Smooth muscle cell (in vitro differentiated cells): Measurements from ENCODE around the gene CFAP45. TPM values are rescaled to one million over a fixed set of nuclear protein-coding genes. Genes with fewer than 3 reads are reported as not detected.

Experiments
- DNase-seq: peaks from one replicate; lab custom pipeline; 2025; ENCODE audit not compliant: unreplicated experiment; lab: John Stamatoyannopoulos, UW
- H2AFZ ChIP-seq: fragments of 200-600 bp; sonication (generic); 2 replicates; pipeline ENCODE4 v1.6.0; 2016; ENCODE audit warnings: antibody characterized with exemption, low read depth, mild to moderate bottlenecking
- H3F3A ChIP-seq: fragments of 200-600 bp; sonication (generic); 2 replicates; pipeline ENCODE4 v1.6.0; 2017; ENCODE audit warnings: antibody characterized with exemption, low read depth
- H3K27ac ChIP-seq: fragments of 200-600 bp; sonication (generic); 2 replicates; pipeline ENCODE4 v1.5.1; 2016; ENCODE audit warnings: low read depth, mild to moderate bottlenecking
- H3K27me3 ChIP-seq: fragments of 200-600 bp; sonication (generic); 2 replicates; pipeline ENCODE4 v1.6.1; 2016; ENCODE audit warnings: low read depth, mild to moderate bottlenecking
- H3K36me3 ChIP-seq: fragments of 200-600 bp; sonication (generic); 2 replicates; pipeline ENCODE4 v1.5.1; 2016; ENCODE audit warnings: low read depth
- H3K4me1 ChIP-seq: fragments of 200-600 bp; sonication (generic); 2 replicates; pipeline ENCODE4 v1.5.1; 2016; ENCODE audit warnings: low read depth
- H3K4me2 ChIP-seq: fragments of 200-600 bp; sonication (generic); 2 replicates; pipeline ENCODE4 v1.6.0; 2016; ENCODE audit warnings: mild to moderate bottlenecking
- H3K4me3 ChIP-seq: fragments of 200-600 bp; sonication (generic); 2 replicates; pipeline ENCODE4 v1.5.1; 2016; ENCODE audit warnings: mild to moderate bottlenecking
- H3K79me2 ChIP-seq: fragments of 200-600 bp; sonication (generic); 2 replicates; pipeline ENCODE4 v1.6.0; 2016; ENCODE audit warnings: low read depth, mild to moderate bottlenecking
- H3K9ac ChIP-seq: fragments of 200-600 bp; sonication (generic); 2 replicates; pipeline ENCODE4 v1.6.0; 2016; ENCODE audit warnings: low read depth
- H3K9me3 ChIP-seq: fragments of 200-600 bp; sonication (generic); replicated peaks from 2 replicates; pipeline ENCODE4 v1.5.1; 2016; ENCODE audit warnings: low read depth
- H4K20me1 ChIP-seq: fragments of 200-600 bp; sonication (generic); 2 replicates; pipeline ENCODE4 v1.6.0; 2016; ENCODE audit warnings: low read depth
- WGBS: methylation state at CpG from one replicate; pipeline ENCODE4 v1.1.7; 2016; ENCODE audit warnings: low lambda C conversion rate; 5-methylcytosine and 5-hydroxymethylcytosine counted together
- polyA plus RNA-seq: library from polyadenylated mRNA; unstranded; fragments of >200 nt; fragmentation: Nextera tagmentation; extraction: Ambion mirVana; gene quantifications from 2 replicates; pipeline ENCODE4 v1.2.1, GENCODE V29; 2016
- total RNA-seq: library from RNA; depleted of rRNA; stranded (reverse); fragments of >200 nt; gene quantifications from 2 replicates; pipeline ENCODE4 v1.2.3, GENCODE V29; 2014
- TF ChIP-seq, protein P1 (sequence below): fragments of 200-600 bp; sonication (generic); IDR thresholded peaks from 2 replicates; pipeline ENCODE4 v1.5.1; 2017; ENCODE audit warnings: borderline replicate concordance, mild to moderate bottlenecking, antibody characterized with exemption; ENCODE audit not compliant: insufficient read depth, poor library complexity, severe bottlenecking

Gene CFAP45
- total and polyA plus RNA-seq, 2 experiments from 2014 or later: 1.2 to 1.3 TPM

DNA sequence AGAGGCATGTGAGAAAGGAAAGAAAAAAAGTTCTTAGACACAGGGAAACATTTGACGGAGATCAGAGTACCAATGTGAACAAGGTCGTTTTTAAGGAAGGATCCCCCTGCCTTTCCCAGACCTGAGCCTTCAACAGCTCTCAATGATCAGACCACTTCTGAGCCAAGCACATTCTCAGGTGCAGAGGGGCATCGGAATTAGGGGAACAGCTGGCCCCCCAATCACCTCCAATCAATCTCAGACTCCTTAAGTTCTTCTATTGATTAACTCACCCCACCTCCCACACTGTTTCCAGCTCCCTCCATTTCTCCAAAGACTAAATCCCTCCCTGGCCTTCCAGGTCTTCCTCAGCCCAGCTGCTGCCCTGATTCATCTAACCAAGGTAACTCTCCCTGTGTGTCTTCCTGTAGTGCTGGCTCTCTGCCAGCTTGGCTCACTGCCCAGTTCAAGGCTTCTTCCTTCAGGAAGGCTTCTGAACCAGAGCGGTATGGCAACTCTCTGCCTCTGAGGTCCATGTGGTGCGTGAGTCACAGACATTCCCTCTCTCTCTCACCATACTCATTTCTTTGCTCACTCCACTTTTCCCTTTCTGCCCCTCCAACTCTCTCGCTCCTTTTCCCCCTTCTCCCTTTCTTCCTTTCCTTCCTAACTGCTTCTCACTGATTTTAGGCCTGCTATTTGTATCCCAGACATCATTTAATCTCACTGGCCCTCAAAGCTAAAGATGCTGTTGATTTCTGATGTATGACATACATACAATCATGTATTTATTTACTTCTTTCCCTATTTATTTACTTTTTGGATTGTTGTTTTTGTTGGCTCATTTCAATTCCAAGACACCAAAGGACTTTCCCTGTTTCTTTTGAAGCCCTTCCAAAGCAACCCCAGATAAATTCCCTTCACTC lies 18.1 kb downstream of the CFAP45 start:
- Histone ChIP-seq H3F3A (no peaks in the 10 kb centered on the region), H3K9ac (peak overlapping the region; percentile 50), H3K4me1 (no peaks in the 10 kb centered on the region), H4K20me1 (no peaks in the 10 kb centered on the region), H3K27me3 (no peaks in the 10 kb centered on the region), H3K36me3 (no peaks in the 10 kb centered on the region), H3K4me3 (no peak overlapping the region), H3K27ac (peak overlapping the region; percentile 90), H2AFZ (no peak overlapping the region), H3K79me2 (no peaks in the 10 kb centered on the region), H3K4me2 (peak overlapping the region; percentile 54), H3K9me3 (no peaks in the 10 kb centered on the region)
- 53% methylated on average over 6 of the region's 6 CpGs for WGBS
- DNase-seq: no peak
- TF ChIP-seq, protein P1, sequence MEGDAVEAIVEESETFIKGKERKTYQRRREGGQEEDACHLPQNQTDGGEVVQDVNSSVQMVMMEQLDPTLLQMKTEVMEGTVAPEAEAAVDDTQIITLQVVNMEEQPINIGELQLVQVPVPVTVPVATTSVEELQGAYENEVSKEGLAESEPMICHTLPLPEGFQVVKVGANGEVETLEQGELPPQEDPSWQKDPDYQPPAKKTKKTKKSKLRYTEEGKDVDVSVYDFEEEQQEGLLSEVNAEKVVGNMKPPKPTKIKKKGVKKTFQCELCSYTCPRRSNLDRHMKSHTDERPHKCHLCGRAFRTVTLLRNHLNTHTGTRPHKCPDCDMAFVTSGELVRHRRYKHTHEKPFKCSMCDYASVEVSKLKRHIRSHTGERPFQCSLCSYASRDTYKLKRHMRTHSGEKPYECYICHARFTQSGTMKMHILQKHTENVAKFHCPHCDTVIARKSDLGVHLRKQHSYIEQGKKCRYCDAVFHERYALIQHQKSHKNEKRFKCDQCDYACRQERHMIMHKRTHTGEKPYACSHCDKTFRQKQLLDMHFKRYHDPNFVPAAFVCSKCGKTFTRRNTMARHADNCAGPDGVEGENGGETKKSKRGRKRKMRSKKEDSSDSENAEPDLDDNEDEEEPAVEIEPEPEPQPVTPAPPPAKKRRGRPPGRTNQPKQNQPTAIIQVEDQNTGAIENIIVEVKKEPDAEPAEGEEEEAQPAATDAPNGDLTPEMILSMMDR: no peak

DNA sequence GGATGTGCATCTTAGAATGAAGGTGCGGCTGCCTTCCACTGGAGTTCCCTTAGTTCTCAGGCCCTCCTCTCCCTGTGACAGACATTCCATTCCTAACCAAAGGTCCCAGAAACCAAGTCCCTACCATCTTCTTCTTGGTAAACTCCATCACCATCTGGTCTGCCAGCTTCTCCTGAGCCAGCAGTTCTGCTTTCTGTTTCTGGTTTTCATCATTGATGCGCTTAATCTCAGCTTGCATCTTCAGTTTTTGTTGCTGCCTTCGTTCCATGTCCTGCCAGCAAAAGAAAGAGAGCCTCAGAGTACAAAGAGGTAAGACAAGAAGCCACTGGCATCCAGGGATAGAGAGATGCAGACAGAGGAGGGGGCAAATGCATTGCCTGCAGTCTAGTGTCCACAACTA lies 19.5 kb downstream of the CFAP45 start:
- Histone ChIP-seq H3K36me3 (no peaks in the 10 kb centered on the region), H2AFZ (no peak overlapping the region), H3K9ac (no peak overlapping the region), H3K4me3 (no peak overlapping the region), H3F3A (no peaks in the 10 kb centered on the region), H3K4me1 (no peaks in the 10 kb centered on the region), H3K4me2 (no peak overlapping the region), H3K27me3 (no peaks in the 10 kb centered on the region), H3K27ac (no peak overlapping the region), H3K9me3 (no peaks in the 10 kb centered on the region), H3K79me2 (no peaks in the 10 kb centered on the region), H4K20me1 (no peaks in the 10 kb centered on the region)
- 84% methylated on average over 3 of the region's 3 CpGs for WGBS
- DNase-seq: no peak
- TF ChIP-seq, protein P1: no peak

DNA sequence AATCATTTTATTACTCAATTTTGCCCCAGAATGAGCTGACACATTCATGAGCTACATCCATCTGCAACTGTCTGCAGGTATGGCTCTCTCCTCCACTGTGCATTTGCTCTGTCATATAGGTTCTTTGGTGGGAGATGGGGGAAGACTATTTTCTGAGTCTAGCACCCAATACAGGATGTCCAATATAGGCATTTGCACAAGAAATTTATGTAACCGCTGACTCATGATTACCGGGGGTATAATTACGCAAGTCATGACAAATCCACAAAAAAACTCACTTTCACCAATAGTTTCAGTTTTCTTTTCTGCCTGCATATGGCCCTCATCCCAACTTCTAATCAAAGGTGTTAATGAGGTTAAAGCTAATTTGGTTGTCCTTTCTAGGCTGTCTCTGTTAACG lies 20.0 kb downstream of the CFAP45 start:
- H3K4me3 ChIP-seq: no peak overlapping the region
- no peaks in the 10 kb centered on the region for H3K9me3 ChIP-seq
- TF ChIP-seq, protein P1: no peak
- 80% methylated on average over 4 of the region's 4 CpGs for WGBS
- no peaks in the 10 kb centered on the region for H3K79me2 ChIP-seq
- DNase-seq: no peak
- no peak overlapping the region for H3K9ac ChIP-seq
- no peaks in the 10 kb centered on the region for H3K4me1 ChIP-seq
- no peak overlapping the region for H3K27ac ChIP-seq
- no peaks in the 10 kb centered on the region for H3K36me3 ChIP-seq
- no peaks in the 10 kb centered on the region for H4K20me1 ChIP-seq
- H2AFZ ChIP-seq: no peak overlapping the region
- no peaks in the 10 kb centered on the region for H3F3A ChIP-seq
- H3K27me3 ChIP-seq: no peaks in the 10 kb centered on the region
- no peak overlapping the region for H3K4me2 ChIP-seq

DNA sequence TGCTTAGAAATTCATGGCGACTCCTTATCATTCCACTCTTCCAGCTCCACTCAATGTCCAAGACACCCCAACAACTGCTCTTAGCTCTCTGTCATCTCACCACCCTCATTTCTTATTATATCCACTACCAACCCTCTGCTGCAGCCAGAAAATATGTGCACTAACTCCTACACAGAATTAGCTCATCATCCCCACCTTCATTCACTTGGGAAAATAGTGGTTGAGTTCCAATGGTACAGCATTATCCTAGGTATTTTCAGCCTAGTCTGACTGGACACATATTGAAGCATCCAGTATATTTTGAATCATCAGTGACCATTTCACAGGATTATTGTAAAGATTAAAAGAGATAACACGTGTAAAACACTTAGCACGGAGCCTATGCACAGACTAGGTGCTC lies 20.8 kb downstream of the CFAP45 start:
- H3K27ac ChIP-seq: no peak overlapping the region
- H4K20me1 ChIP-seq: no peaks in the 10 kb centered on the region
- no peaks in the 10 kb centered on the region for H3K4me1 ChIP-seq
- no peak overlapping the region for H3K4me2 ChIP-seq
- no peaks in the 10 kb centered on the region for H3K36me3 ChIP-seq
- H2AFZ ChIP-seq: no peak overlapping the region
- H3K4me3 ChIP-seq: no peak overlapping the region
- H3K79me2 ChIP-seq: no peaks in the 10 kb centered on the region
- no peaks in the 10 kb centered on the region for H3F3A ChIP-seq
- no peak overlapping the region for H3K9ac ChIP-seq
- no peaks in the 10 kb centered on the region for H3K9me3 ChIP-seq
- TF ChIP-seq, protein P1: no peak
- DNase-seq: no peak
- 83% methylated on average over 3 of the region's 3 CpGs for WGBS
- H3K27me3 ChIP-seq: no peaks in the 10 kb centered on the region
